NOMO-1 treated with DMSO at 0.1 percent for 48 hours (cell line): ENCODE data around the gene CACHD1.

ENCODE experiments used
- DNase-seq: peaks from one replicate; lab custom pipeline; 2025; ENCODE audit not compliant: unreplicated experiment; lab: John Stamatoyannopoulos, UW

CACHD1 gene

GRCh38 chr1:64545118-64545843, 75.4 kb downstream of the CACHD1 start:
- no peak for DNase-seq

DNA sequence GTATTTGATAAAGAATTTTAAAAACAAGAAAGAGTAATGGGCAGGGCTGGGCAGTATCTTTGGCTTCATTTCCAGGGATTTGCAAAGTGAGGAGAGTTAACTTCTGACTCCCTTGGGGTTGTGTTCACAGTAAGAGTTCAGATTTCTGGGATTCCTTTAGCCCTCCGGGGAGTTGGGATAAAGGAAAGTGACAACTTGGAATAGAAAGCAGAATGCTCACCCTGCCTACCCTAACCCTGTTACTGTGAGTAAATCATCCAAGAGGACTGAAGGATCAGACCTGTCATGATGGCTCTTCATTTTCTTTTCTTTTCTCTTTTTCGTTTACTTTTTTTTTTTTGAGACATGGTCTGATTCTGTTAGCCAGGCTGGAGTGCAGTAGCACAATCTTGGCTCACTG, 76.1 kb downstream of the CACHD1 start:
- DNase-seq: no peak

DNA sequence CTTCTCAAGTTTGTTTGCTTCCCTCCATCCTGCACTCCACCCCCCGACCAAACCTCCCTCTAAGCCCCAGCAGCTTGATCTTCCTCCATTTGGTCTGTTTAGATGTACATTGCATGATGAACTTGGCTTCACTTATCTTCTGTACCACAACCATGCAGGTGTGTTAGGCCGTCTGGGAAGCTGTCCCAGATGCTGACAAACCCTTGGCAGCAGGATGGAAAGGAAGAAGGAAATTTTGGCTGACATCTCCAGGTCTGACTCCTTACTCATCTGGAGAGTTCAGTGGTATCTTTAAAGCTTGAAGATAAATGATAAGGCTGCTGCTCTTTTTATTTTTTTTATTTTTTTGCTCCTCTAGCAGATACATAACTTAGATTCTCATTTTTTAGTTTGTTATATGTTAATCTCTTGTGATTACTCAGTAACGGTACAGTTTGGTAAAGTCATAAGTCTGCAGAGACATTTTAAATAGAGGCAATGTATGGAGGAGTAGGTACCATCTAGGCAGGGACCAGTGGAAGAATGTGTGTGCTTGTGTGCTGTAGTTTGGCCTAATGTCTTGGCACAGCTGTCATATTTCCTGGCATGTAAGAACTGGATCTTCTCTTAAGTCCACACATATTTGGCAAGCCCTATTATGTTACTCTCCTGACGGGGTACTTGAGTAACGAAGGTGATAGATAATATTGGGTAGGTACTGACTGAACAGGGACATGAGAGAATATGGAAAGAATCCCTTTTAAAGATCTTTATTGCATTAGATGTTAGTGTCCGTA, 79.7 kb downstream of the CACHD1 start:
- DNase-seq: no peak

DNA sequence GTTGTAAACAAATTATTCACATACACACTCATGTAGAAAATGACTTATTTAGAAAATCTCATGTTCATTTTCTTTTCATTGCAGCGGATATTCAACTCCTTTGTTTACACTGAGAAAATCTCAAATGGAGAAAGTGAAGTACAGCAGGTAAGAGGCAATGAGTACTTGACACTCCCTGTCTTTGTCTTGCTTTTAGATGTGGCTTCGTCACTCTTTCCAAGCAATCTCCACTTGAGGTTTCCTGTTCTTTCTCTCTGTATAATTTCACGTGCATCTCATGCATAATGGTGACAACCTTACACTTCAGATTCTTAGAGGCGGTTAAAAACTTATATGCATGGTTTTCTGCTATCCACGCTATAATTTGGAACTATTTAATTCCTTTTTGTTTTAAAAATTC, 80.6 kb downstream of the CACHD1 start:
- DNase-seq: no peak

- DNase-seq: no peak
These were observed 81.1 kb downstream of the CACHD1 start for GRCh38 chr1:64550946-64551605.

DNA sequence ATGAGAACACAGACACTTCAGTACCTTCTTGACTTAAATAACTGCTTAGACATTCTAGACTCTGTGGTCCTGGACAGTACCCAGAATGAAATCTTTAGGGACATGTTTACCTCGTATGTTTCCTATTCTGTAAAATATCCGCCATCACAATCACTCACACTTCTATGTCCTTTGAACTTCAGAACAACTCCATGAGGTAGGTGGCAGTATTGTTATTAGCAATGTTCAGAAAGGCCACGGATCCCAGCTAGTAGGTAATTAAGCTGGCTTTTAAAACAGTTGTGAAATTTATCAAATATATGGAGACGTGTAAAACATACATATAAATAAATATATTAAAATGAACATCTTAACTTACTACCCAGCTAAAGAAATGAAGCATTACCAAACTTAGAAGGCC, 83.4 kb downstream of the CACHD1 start:
- DNase-seq: no peak

- no peak for DNase-seq
These were observed 86.0 kb downstream of the CACHD1 start for GRCh38 chr1:64555947-64556346.

DNA sequence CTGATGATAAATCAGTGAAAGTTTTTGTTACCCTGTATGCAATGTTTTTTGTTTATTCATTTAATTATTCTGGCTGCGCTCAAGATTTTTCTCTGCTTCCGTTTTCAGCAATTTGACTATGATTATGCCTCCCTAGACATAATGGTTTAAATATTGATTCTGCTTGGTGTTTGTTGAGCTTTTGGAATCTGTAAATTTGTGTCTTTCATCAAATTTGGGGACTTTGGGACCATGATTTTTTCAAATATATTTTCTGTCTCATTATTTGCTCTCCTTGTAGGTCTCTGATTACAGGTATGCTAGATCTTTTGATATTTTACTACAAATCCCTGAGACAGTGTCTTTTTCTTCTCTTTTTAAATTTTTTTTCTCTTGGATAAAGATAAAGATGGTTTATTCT, 92.1 kb downstream of the CACHD1 start:
- DNase-seq: no peak

DNA sequence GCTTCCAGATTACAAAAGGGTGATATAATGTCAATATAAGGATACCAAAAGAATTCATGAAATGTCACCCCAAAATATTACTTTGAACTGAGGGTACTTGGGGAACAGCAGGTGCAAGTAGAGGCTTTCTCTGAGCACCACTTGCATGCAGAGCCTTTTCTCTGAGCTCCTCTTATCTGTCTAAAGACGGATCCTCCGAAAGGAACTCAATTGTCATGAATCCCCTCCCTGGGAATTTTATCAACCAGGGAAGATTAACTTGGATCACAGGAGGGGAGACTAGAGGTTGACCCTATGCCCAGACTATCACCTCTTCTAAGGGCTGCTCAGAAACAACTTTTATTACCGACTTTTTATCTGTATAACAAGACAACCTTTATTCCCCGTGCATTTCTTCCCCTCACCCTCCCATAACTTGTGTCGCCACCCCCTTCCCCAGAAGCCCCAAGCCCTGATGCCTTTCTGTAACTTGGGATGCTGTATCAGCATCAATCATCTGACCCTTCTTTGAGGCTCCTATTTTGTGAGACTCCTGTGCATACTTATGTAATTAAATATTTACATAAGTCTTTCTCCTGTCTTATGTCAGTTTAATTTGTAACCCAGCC, 94.1 kb downstream of the CACHD1 start:
- DNase-seq: no peak

DNA sequence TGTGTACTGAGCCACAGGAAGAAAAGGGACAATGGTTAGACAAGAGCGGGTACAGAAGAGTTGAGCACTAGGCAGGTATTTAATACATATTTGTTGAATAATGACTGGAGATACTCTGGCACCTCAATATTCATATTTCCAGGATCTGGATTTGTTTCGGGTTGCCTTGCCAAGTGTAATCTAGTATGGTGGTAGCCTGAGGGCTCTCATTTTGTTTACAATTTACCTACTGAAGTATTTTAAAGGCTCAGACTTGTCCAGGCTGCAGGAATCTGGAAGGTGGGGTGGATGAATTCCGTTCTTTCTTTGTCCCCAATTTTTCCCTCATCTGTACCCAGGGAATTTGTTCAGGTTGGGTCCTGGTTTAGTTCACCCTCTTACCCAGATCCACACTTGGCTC, 95.0 kb downstream of the CACHD1 start:
- DNase-seq: no peak

DNA sequence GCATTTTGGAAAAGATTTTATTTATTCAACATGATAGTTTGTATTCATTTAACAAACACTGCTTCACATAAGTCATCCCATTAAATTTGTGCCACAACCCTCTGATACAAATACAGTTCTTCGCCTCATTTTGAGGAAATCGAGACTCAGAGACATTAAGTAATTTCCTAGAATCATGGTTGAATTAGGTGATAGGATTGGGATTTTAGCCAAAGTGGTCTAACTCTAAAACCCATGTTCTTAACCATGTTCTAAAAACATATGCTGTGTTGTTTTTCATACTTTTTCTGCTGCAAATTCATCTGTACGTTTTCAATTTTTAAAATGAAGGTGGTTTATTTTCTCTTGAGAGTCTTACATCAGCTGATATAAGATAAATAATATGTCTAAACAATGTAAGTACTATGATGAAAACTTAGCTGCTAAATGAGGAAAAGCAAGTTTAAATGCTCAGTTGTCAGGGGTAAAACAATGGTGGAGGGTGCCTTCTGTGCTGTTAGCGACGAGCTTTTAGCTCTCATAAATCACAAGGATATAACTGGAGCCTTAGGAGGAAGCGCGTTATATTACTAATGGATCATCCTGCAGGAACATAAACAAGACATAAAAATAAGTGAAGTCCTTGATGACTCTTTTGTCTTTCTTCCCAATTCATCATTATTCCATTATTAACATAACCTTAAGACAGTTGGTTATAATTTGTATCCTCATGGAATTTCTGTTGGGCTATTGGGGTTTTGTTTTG, 97.7 kb downstream of the CACHD1 start:
- no peak for DNase-seq

GRCh38 chr1:64568171-64568450, 98.2 kb downstream of the CACHD1 start:
- no peak for DNase-seq

DNA sequence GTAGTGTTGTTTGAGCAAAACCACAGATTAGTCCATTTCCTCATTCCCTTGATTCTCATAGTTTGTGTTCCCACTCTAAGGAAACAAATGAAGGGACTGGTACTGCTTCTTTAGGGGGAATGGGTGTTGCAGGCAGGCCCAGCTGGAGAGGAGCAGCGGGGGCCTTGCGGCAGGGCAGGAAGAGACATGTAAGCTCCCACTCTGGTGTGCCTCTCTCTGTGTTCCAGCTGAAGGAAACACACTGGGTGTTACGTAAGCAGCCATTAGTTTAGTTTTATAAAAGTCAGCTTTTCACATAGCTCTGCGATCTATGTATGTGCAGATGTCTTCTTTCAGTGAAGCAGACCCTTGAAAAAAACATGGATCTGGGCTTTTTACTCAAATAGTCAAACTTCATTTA, 99.5 kb downstream of the CACHD1 start:
- peak; percentile 37 for DNase-seq

GRCh38 chr1:64570267-64570855, 100.4 kb downstream of the CACHD1 start:
- DNase-seq: no peak

GRCh38 chr1:64572222-64572900, 102.4 kb downstream of the CACHD1 start:
- no peak for DNase-seq

GRCh38 chr1:64574301-64574700, 104.4 kb downstream of the CACHD1 start:
- DNase-seq: no peak

DNA sequence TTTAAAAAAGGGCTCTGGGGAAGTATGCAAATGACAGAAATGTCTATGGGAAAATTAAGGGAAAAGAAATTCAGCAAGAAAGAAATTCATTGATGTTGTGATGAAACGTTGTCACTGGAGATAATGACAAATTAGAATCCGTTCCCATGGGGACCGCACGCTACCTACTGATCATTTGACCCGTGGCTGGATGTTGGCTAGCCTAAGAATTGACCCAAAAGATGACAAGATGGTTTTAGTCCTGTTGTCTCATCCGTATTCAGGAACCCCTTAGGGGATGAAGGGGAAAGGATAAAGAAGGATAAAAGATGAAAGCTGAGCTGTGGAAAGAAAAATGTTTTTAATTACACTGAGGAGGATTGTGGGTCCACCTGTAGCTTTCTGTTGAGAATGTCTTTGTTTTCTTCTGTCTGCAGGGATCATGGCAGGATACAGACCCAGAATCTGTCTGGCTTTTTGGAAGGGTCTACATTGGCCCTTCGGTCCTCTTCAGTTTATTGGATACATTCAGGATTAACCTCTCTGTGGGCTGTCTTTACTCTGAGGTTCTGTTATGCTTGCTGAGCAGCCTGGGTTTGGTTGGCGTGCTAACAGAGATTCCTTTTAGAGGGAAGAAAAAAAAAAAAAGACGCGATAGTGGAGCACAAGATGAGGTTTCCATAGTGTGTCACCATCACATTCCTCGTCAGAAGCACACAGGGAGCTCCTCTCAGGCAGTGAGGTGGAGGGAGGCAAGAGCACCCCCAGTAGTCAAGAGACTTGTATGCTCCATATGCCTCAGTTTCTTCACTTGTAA, 106.2 kb downstream of the CACHD1 start:
- no peak for DNase-seq

- no peak for DNase-seq
These were observed 108.5 kb downstream of the CACHD1 start for GRCh38 chr1:64578270-64578973.

DNA sequence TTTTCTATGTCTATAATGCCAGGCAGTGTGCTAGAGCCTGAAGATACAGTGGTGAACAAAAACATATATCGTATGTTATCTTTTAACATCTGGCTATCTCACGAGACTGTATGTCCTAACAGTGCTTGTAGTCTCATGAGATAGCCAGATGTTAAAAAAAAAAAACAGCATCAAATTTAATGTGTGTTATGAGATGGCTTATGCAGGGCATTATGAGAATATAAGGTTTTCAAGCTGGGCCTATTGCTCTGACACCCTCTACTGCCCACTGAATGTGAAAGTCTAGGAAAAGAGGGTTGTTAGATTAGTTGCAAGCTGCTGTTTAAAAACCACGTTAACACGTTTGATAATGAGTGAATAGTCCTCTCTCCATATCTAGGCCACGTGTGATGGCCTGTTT, 109.8 kb downstream of the CACHD1 start:
- no peak for DNase-seq
